ENCODE data around the gene EFNB2. TPM values are rescaled to one million over a fixed set of nuclear protein-coding genes. Genes with fewer than 3 reads are reported as not detected.

EFNB2 gene
- total RNA-seq, 1 donor from 2014 or later, result 47.0 TPM

- Histone ChIP-seq H3K27me3 (ENCODE audit: low read depth) (no peaks in the 10 kb centered on the region), H3K9me3 (no peaks in the 10 kb centered on the region), H3K4me1 (peaks cover 54% of the 10 kb centered on the region), H3K4me3 (peak overlapping the region; percentile 90), H3K27ac (peak overlapping the region; percentile 97), H3K36me3 (no peaks in the 10 kb centered on the region)
- intact Hi-C loops (cut with DNase I), result no loop called here
- no peak for TF ChIP-seq CTCF (IDR thresholded peaks at IDR 0.05)
- ATAC-seq (peak; percentile 68 to 75), DNase-seq (peak; percentile 72)
These were observed 31.4 kb upstream of the EFNB2 start for GRCh38 chr13:106566641-106567473.

GRCh38 chr13:106565127-106565775 is 29.8 kb upstream of the EFNB2 start:
- H3K27me3 ChIP-seq (ENCODE audit: low read depth), result no peaks in the 10 kb centered on the region
- DNase-seq (no peak), ATAC-seq (no peak)
- H3K4me1 ChIP-seq, result peaks cover 67% of the 10 kb centered on the region
- no peak overlapping the region for H3K27ac ChIP-seq
- no peaks in the 10 kb centered on the region for H3K9me3 ChIP-seq
- TF ChIP-seq CTCF (IDR thresholded peaks at IDR 0.05), result no peak
- intact Hi-C loops (cut with DNase I), result no loop called here
- peak overlapping the region; percentile 90 for H3K4me3 ChIP-seq
- no peaks in the 10 kb centered on the region for H3K36me3 ChIP-seq

- no peak overlapping the region for H3K27ac ChIP-seq
- no peak for ATAC-seq
- peaks cover 22% of the 10 kb centered on the region for H3K36me3 ChIP-seq
- no peaks in the 10 kb centered on the region for H3K27me3 ChIP-seq (ENCODE audit: low read depth)
- DNase-seq, result no peak
- no peak overlapping the region for H3K4me3 ChIP-seq
- H3K4me1 ChIP-seq, result peaks cover 77% of the 10 kb centered on the region
- no peak for TF ChIP-seq CTCF (IDR thresholded peaks at IDR 0.05)
- intact Hi-C loops (cut with DNase I), result no loop called here
- H3K9me3 ChIP-seq, result no peaks in the 10 kb centered on the region
These were observed 26.8 kb upstream of the EFNB2 start for GRCh38 chr13:106562301-106562700.

GRCh38 chr13:106561551-106562170 is 26.2 kb upstream of the EFNB2 start:
- peaks cover 78% of the 10 kb centered on the region for H3K4me1 ChIP-seq

More at GRCh38 chr13:106561551-106562170, 26.2 kb upstream of the EFNB2 start:
- Histone ChIP-seq H3K27me3 (ENCODE audit: low read depth) (no peaks in the 10 kb centered on the region), H3K27ac (no peak overlapping the region), H3K9me3 (no peaks in the 10 kb centered on the region), H3K4me3 (peak overlapping the region; percentile 15), H3K36me3 (peaks cover 29% of the 10 kb centered on the region)
- DNase-seq (no peak), ATAC-seq (peak in 1 of 2 donors; percentile 63)
- no peak for TF ChIP-seq CTCF (IDR thresholded peaks at IDR 0.05)
- intact Hi-C loops (cut with DNase I), result no loop called here
